HFFc6 (cell line): Measurements from ENCODE around the gene ADM. TPM values are rescaled to one million over a fixed set of nuclear protein-coding genes. Genes with fewer than 3 reads are reported as not detected.
"Not testable (repeated sequence)": the region's sequence is repeated elsewhere in the genome, so short reads cannot be mapped to it uniquely, and the experiment has no call there.

Experiments used
- DNase-seq: peaks from one replicate; pipeline ENCODE4 v3.0.0-alpha.2; 2018
- H3K27ac Mint-ChIP-seq: 2 replicates; pipeline ENCODE4 v1.8.0; 2020; ENCODE audit warnings: mild to moderate bottlenecking, mixed read lengths
- H3K27me3 Mint-ChIP-seq: 2 replicates; pipeline ENCODE4 v1.8.0; 2021; ENCODE audit warnings: mild to moderate bottlenecking, moderate library complexity, mixed read lengths; ENCODE audit not compliant: insufficient read depth
- H3K36me3 Mint-ChIP-seq: 2 replicates; pipeline ENCODE4 v1.8.0; 2021; ENCODE audit warnings: low read depth, mixed read lengths
- H3K4me1 Mint-ChIP-seq: 2 replicates; pipeline ENCODE4 v1.8.0; 2020; ENCODE audit warnings: low read depth, mixed read lengths
- H3K4me3 Mint-ChIP-seq: 2 replicates; pipeline ENCODE4 v1.8.0; 2020; ENCODE audit warnings: mild to moderate bottlenecking, moderate library complexity, mixed read lengths
- H3K9me3 Mint-ChIP-seq: 2 replicates; pipeline ENCODE4 v1.8.0; 2020; ENCODE audit warnings: mild to moderate bottlenecking, mixed read lengths
- long read RNA-seq: library from polyadenylated mRNA; unstranded; transcript quantifications from one replicate; pipeline ENCODE4 v2.0.0, GENCODE V29; 2019
- total RNA-seq, 6 experiments: library from RNA; stranded (reverse); fragmentation: NEBNext Ultra II Directional; extraction: Animal tissue kit (Norgen Biotek cat#: 25700); gene quantifications; 2 replicates in 1 of 6; 3 replicates in 5 of 6; pipeline ENCODE4 v1.2.3, GENCODE V29; 2021
- TF ChIP-seq, protein P1 (sequence below): fragments of 200-600 bp; sonication (generic); IDR thresholded peaks from 2 replicates; pipeline ENCODE4 v1.5.0; 2021; ENCODE audit warnings: antibody characterized with exemption, mild to moderate bottlenecking

The ADM gene
- 100 to 1,000 TPM; 219 to 346 (median 321) TPM for total RNA-seq
- long read RNA-seq, transcript ADM-206 (3 exons, 1,889 nt): minor isoform, 11 of 507 reads
- long read RNA-seq, transcript ADM-201 (4 exons, 1,885 nt): major isoform, 462 of 507 reads
- long read RNA-seq, partial matches to known transcripts: 8 of 507 reads
- long read RNA-seq, other reads (novel, unspliced or antisense): 21 of 507 reads

GRCh38 chr11:10304495-10305261 lies at the start of gene ADM:
TSS of gene ADM (plus strand) at chr11:10305073. CDS start at chr11:10305701, 628 bp downstream.
- peaks cover 51% of the 10 kb centered on the region for H3K36me3 Mint-ChIP-seq
- DNase-seq: peak; percentile 97
- H3K27me3 Mint-ChIP-seq: peaks cover 46% of the 10 kb centered on the region
- peaks cover 19% of the 10 kb centered on the region for H3K9me3 Mint-ChIP-seq
- H3K4me1 Mint-ChIP-seq: peaks cover 42% of the 10 kb centered on the region
- peak within 1 kb of the TSS; percentile 99 for H3K27ac Mint-ChIP-seq
- TF ChIP-seq, protein P1, sequence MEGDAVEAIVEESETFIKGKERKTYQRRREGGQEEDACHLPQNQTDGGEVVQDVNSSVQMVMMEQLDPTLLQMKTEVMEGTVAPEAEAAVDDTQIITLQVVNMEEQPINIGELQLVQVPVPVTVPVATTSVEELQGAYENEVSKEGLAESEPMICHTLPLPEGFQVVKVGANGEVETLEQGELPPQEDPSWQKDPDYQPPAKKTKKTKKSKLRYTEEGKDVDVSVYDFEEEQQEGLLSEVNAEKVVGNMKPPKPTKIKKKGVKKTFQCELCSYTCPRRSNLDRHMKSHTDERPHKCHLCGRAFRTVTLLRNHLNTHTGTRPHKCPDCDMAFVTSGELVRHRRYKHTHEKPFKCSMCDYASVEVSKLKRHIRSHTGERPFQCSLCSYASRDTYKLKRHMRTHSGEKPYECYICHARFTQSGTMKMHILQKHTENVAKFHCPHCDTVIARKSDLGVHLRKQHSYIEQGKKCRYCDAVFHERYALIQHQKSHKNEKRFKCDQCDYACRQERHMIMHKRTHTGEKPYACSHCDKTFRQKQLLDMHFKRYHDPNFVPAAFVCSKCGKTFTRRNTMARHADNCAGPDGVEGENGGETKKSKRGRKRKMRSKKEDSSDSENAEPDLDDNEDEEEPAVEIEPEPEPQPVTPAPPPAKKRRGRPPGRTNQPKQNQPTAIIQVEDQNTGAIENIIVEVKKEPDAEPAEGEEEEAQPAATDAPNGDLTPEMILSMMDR: peak; percentile 92
- peak within 1 kb of the TSS; percentile 98 for H3K4me3 Mint-ChIP-seq

- TF ChIP-seq, protein P1: no peak
- Mint-ChIP-seq H3K4me1 (peaks cover 65% of the 10 kb centered on the region), H3K27me3 (no peaks in the 10 kb centered on the region), H3K27ac (no peak overlapping the region), H3K9me3 (no peaks in the 10 kb centered on the region), H3K36me3 (peaks cover 10% of the 10 kb centered on the region; the same call in 1 of the 2 replicates), H3K4me3 (no peak overlapping the region)
- no peak for DNase-seq
These were observed 49.3 kb upstream of the ADM start for GRCh38 chr11:10255388-10256125.

DNA sequence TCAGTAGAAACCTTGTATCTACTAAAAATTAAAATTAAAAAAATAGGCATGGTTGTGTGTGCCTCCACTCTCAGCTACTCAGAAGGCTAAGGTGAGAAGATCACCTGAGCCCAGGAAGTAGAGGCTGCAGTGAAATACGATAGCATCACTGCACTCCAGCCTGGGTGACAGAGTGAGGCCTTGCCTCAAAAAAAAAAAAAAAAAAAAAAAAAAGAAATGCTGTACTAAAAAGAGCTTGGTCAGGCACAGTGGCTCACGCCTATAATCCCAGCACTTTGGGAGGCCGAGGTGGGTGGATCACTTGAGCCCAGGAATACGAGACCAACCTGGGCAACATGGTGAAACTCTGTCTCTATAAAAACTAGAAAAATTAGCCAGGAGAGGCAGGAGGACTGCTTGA lies 47.4 kb upstream of the ADM start:
- H3K27me3 Mint-ChIP-seq: no peaks in the 10 kb centered on the region
- TF ChIP-seq, protein P1: no peak
- no peak overlapping the region for H3K4me3 Mint-ChIP-seq
- H3K36me3 Mint-ChIP-seq: peaks cover 5% of the 10 kb centered on the region; the same call in 1 of the 2 replicates
- no peaks in the 10 kb centered on the region for H3K9me3 Mint-ChIP-seq
- H3K4me1 Mint-ChIP-seq: peaks cover 84% of the 10 kb centered on the region
- no peak for DNase-seq
- H3K27ac Mint-ChIP-seq: no peak overlapping the region

- TF ChIP-seq, protein P1: no peak
- H3K27me3 Mint-ChIP-seq: no peaks in the 10 kb centered on the region; the same call in 1 of the 2 replicates
- H3K4me3 Mint-ChIP-seq: peak overlapping the region; percentile 51
- peak overlapping the region; percentile 62 for H3K27ac Mint-ChIP-seq
- H3K4me1 Mint-ChIP-seq: peaks cover 91% of the 10 kb centered on the region
- DNase-seq: no peak
- H3K9me3 Mint-ChIP-seq: no peaks in the 10 kb centered on the region
- H3K36me3 Mint-ChIP-seq: peaks cover 6% of the 10 kb centered on the region
These were observed 43.1 kb upstream of the ADM start for GRCh38 chr11:10261821-10262220.

GRCh38 chr11:10263929-10264328 lies 40.9 kb upstream of the ADM start:
- no peaks in the 10 kb centered on the region; the same call in 1 of the 2 replicates for H3K27me3 Mint-ChIP-seq
- peak overlapping the region; percentile 62 for H3K27ac Mint-ChIP-seq
- peaks cover 94% of the 10 kb centered on the region for H3K4me1 Mint-ChIP-seq
- peak; percentile 59 for DNase-seq
- no peaks in the 10 kb centered on the region for H3K9me3 Mint-ChIP-seq
- H3K36me3 Mint-ChIP-seq: peaks cover 6% of the 10 kb centered on the region
- TF ChIP-seq, protein P1: no peak
- H3K4me3 Mint-ChIP-seq: no peak overlapping the region

- not testable (repeated sequence) for H3K9me3 Mint-ChIP-seq, H3K27ac Mint-ChIP-seq, H3K27me3 Mint-ChIP-seq, H3K36me3 Mint-ChIP-seq, DNase-seq, H3K4me3 Mint-ChIP-seq
- H3K4me1 Mint-ChIP-seq: peaks cover 98% of the 10 kb centered on the region
These were observed 40.2 kb upstream of the ADM start for GRCh38 chr11:10264716-10265115.
